GM19239 (cell line): ENCODE results near the gene MDH2.
"Not testable (repeated sequence)": the region's sequence is repeated elsewhere in the genome, so short reads cannot be mapped to it uniquely, and the experiment has no call there.

Experiments used
- DNase-seq: peaks from one replicate; pipeline ENCODE4 v3.0.0; 2011; ENCODE audit warnings: low spot score; ENCODE audit not compliant: insufficient read length
- FAIRE-seq: peaks from 2 replicates; lab custom pipeline; 2011; peaks lifted over from hg19 to GRCh38; lab: Jason Lieb, UNC

Gene MDH2

DNA sequence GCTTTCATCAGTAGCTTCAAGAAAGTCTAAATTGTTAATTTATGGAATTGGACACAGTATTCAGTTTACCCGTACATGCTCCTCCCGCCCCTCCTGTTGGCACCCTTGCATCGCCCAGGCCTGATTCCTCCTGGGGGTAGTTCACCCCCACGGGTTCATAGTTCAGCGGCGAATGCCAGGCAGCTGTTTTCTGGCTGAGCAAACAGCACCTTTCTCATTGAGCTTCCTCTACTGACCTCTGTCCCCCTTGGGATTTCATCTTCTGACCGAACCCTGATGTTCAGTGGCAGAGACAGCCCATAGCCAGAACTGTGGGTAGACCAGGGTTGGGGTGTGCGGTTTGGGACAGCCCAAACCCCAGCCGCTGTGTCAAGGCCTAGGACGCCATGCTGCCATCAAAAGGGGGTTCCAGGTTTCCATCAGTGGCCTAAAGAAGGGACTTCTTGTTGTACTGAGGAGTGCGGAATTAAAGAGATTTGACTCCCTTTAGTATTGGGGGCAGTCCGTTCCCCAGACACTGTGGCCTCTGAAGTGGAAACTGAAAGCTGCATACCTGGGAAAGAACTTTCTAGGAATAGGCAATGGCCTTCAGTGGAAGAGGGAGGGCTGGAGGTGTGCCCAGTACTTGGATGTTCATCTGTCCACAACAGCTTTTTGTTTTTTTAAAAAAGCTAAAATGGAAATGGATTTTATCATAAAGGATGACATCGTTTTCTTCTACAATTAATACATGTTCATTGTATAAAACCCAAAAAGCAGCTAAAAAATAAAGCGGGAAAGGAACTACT lies 19.0 kb downstream of the MDH2 start:
- no peak for FAIRE-seq
- DNase-seq: no peak

DNA sequence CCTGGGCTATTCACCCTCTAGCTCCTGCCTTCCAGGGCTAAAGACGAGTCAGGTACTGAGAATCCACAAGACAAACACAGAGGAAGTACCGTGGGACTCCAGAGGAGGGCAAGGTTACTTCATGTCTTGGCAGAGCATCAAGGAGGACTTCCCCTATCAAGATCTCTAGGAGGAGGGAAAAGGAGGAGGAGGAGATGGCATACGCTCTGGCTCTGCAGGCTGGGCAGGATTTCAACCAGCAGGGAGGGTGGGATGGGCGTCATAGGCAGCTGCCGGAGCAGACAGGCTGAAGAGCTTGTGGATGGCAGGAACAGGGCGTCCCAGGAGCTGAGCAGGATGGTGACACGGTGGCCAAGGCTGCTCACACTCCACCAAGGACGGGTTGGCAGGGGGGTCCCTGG lies 21.3 kb downstream of the MDH2 start:
- DNase-seq: no peak
- FAIRE-seq: no peak

DNA sequence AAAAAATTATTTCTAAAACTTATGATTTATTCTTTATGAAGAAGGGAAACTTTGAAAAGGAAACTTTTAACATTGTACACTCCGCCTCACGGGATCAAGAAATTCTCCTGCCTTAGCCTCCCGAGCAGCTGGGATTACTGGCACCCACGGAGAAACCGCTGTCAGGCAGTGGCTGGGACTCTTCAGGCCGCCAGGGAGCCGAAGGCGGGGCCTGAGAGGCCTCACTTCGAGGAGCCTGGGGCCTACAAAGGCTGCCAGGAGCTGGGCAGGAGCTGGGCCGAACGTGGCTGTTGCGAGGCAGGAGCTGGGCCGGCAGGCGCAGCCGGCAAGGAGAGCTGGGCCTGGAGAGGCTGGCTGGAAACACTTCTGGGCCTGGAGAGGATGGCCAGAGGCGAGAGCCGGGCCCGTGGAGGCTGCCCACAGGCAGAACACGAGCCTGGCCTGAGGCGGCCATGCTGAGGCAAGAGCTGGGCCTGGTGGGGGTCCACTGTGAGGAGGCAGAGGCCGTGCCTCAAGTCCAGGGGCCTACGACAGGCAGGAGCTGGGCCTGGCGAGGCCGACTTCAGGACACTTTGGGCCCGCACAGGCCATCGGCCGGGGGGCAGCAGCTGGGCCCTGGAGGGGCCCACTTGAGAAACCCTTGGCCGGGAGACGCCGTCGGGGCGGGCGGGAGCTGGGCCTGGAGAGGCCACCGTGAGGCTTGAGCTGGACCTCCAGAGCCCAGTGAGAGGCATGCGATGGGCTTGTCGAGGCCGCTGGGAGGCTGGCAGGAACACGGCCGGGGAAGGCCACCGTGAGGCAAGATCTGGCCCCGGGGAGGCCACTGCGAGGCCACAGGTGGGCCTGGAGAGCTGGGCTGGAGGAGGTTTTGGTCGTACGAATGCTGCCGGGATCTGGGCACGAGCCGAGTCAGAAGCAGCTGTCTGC lies 23.7 kb downstream of the MDH2 start:
- DNase-seq (no peak), FAIRE-seq (no peak)

DNA sequence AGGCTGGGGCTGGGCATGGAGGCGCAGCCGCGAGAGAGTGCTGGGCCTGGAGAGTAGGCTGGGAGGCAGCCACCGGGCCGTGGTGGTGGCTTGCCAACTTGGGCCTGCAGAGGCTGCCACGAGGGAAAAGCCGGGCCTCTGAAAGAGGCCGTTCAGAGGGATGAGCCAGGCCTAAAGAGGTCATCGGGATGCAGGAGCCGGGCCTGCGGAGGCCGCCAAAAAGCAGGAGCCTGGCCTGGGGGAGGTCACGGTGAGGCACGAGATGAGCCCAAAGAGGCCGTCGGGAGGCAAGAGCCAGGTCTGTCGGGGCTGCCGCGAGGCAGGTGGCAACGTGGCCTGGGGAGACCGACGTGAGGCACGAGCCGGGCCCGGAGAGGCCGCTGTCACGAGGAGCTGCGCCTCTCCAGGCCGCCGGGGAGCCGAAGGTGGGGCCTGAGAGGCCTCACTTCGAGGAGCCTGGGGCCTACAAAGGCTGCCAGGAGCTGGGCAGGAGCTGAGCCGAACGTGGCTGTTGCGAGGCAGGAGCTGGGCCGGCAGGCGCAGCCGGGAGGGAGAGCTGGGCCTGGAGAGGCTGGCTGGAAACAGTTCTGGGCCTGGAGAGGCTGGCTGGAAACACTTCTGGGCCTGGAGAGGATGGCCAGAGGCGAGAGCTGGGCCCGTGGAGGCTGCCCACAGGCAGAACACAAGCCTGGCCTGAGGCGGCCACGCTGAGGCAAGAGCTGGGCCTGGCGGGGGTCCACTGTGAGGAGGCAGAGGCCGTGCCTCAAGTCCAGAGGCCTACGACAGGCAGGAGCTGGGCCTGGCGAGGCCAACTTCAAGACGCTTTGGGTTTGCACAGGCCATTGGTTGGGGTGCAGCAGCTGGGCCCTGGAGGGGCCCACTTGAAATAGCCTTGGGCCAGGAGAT lies 24.6 kb downstream of the MDH2 start:
- FAIRE-seq (no peak), DNase-seq (no peak)

DNA sequence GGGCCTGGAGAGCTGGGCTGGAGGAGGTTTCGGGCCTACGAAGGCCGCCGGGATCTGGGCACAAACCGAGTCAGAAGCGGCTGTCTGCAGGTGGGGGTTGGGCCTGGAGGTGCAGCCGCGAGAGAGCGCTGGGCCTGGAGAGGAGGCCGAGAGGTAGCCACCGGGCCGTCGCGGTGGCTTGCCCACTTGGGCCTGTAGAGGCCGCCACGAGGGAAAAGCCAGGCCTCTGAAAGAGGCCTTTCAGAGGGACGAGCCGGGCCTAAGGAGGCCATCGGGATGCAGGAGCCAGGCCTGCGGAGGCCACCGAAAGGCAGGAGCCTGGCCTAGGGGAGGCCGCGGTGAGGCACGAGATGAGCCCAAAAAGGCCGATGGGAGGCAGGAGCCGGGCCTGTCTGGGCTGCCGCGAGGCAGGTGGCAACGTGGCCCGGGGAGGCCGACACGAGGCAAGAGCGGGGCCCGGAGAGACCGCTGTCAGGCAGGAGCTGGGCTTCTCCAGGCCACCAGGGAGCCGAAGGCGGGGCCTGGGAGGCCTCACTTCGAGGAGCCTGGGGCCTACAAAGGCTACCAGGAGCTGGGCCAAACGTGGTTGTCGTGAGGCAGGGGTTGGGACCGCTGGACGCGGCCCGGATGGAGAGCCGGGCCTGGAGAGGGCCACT lies 25.6 kb downstream of the MDH2 start:
- DNase-seq (no peak), FAIRE-seq (no peak)

DNA sequence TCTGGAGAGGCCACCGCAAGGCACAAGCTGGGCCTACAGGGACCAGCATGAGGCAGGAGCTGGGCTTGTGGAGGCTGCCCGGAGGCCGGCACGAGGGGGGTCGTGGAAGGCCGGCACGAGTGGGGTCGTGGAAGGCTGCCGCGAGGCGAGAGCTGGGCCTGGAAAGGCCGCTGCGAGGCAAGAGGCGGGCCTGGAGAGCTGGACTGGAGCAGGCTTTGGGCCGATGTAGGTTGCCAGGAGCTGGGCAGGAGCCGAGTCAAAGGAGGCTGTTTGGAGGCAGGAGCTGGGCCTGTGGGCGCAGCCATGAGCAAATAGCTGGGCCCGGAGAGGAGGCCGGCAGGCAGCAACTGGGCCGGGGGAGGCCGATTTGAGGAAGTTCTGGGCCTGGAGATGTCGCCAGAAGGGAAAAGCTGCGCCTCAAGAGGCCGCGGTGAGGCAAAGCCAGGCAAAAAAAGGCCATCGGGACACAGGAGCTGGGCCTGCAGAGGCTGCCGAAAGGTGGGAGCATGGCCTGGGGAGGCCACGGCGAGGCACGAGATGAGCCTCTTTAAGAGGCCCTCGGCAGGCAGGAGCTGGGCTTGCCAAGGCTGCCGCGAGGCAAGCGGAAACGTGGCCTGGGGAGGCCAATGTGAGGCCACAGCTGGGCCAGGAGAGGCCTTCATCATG lies 26.5 kb downstream of the MDH2 start:
- DNase-seq: no peak
- FAIRE-seq: no peak

DNA sequence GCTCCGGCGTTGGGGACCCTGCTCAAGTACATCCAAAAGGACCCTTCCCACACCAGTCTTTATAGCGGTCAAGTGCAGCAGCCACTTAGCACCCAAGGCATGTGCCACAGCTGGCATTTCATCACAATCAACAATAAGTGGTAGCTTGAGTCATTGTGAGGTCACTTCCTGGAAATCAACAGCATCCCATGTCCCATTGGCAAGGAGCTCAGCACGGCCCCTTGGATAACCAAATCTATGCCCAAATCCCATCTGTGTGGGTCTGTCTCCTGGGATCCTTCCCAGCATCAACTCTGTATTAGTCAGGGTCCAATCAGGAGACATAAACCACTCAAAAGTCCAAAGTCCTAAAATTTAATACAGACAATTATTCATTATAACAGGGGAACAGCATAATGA lies 27.1 kb downstream of the MDH2 start:
- no peak for DNase-seq
- FAIRE-seq: no peak

DNA sequence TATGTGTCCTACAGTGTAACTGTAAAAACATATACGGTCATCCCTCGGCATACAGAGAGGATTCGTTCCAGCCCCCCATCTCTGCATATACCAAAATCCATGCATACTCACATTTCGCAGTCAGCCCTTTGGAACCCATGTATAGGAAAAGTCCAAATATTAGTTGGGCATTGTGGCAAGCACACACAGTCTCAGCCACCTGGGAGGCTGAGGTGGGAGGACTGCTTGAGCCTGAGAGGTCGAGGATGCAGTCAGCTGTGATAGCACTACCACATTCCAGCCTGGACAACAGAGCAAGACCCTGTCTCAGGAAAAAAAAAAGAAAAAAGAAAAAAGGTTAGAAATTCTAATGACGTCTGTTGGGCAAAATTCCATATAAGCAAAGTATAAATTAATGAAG lies 29.1 kb downstream of the MDH2 start:
- DNase-seq (no peak), FAIRE-seq (no peak)

DNA sequence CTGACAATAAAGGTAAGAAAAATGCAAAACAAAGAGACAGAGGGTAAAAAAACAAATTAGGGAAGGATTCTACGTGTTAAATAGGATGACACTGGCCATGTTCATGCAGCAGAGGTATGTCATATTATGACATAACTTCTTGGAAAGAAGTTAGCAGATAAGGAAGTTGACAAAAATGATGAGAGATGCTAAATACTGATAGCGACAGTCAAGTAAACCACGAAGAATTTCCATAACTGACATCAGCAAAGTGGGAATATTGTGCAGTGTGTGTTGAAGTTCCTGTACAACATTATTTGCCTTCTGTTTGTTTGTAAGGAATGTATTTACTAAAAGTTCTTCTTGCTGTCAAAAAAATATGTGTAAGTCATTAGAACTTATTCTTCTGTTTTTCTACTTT lies 29.5 kb downstream of the MDH2 start:
- DNase-seq (no peak), FAIRE-seq (no peak)

DNA sequence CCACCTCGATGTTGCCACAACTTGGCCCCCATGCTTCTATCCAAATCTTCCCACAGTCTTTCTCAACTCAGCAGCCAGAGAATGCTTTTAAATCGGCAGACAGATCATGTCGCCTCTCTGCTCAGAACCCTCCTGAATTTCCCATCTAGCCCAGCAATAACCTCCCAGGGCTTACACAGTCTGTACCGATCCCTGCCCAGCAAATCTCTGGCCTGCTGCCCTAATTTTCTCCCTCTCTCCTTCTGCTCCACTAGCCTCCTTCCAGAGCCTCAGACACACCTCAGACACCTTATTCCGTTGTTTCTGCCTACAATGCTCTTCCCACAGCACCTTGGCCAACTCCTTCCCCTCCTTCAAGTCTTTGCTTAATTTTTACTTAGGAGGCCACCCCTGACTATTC lies 32.3 kb downstream of the MDH2 start:
- FAIRE-seq (no peak), DNase-seq (no peak)

DNA sequence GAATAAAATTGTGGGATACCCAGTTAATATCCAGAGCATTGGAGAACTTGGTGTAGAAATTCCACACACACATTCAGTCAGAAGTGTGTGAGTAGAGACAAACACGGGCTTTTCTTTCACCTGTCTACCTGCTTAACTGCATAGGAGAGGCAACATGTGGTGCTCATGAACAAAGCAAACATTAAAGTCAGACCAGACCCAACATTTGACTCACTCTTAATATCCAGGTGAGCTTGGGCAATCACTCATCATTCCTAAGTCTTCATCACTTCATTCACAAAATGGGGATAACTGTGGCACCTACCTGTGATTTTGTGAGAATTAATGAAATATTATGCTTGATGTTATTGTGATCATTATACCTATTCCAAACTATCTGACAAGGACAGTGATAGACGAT lies 36.2 kb downstream of the MDH2 start:
- not testable (repeated sequence) for FAIRE-seq, DNase-seq

DNA sequence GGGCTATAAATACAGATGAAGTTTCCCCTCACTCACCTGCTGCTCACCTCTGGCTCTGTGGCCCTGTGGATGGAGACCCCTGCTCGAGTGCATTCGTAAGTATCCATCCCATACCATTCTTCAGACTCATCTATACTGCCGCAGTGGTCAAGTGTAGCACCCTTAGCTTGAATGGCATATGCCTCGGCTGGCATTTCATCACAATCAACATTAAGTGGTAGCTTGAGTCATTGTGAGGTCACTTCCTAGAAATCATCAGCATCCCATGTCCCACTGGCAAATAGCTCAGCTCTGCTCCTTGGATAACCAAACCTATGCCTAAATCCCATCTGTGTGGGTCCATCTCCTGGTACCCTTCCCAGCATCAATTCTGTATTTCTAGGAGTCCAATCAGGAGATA lies 38.2 kb downstream of the MDH2 start:
- DNase-seq: no peak
- FAIRE-seq: no peak

DNA sequence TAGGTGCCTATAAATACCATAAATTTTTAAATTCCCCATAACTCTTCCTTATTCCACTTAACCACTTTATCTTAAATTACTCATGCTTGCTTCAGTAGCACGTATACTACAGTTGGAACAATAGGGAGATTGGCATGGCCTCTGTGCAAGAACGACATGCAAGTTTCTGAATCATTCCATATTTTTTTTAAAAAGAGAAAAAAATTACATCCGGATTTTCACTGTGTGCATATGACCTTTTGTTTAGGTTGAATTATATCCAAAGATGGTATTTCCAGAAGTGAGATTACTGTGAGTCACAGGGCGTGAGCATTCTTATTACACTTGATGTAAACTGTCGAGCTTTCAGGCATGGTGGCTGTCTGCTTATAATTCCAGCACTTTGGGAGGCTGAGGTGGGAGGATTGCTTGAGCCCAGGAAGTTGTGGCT lies 39.5 kb downstream of the MDH2 start:
- DNase-seq, FAIRE-seq: not testable (repeated sequence)

DNA sequence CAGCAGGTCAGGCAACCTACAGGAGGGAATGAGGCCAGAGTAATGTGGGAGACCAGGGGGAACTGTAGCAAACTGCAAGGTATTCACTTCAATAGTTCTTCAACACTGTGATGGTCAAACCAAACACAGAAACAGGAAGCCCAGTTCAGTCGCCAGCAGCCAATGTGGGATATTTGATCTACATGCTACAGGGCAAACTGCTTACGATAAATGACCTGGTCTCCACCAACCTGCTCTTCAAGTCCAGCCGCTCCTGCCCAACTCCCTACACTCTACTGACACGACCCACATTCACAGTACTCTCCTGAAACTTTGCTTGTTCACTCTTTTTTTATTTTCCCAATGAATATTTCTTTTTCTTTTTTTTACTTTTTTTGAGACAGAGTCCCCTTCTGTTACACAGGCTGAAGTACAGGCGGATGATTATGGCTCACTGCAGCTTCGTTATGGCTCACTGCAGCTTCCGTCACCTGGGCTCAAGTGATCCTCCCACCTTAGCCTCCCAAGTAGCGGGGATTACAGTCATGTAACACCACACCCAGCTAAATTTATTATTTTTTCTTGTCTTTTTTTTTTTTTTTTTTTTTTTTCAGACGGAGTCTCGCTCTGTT lies 42.1 kb downstream of the MDH2 start:
- DNase-seq: no peak
- FAIRE-seq: no peak

DNA sequence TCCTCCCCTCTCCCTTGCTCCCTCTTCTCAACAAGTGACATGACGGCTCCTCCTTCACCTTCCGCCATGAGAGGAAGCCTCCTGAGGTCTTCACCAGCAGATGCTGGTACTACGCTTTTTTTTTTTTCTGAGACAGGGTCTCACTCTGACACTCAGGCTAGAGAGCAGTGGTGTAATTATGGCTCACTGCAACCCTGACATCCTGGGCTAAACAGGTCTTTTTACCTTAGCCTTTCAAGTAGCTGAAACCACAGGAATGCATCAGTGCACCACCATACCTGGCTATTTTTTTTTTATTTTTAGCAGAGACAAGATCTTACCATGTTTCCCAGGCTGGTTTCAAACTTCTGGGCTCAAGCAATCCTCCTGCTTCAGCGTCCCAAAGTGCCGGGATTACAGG lies 43.6 kb downstream of the MDH2 start:
- no peak for FAIRE-seq
- DNase-seq: no peak

DNA sequence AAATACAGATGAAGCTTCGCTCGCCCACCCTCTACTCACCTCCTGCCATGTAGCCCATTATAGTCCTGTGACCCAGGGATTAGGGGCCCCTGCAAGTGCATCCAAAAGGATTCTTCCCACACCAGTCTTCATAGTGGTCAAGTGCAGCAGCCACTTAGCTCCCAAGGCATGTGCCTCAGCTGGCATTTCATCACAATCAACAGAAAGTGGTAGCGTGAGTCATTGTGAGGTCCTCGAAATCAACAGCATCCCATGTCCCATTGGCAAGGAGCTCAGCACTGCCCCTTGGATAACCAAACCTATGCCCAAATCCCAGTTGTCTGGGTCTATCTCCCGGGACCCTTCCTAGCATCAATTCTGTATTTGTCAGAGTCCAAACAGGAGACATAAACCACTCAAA lies 45.6 kb downstream of the MDH2 start:
- not testable (repeated sequence) for DNase-seq, FAIRE-seq

DNA sequence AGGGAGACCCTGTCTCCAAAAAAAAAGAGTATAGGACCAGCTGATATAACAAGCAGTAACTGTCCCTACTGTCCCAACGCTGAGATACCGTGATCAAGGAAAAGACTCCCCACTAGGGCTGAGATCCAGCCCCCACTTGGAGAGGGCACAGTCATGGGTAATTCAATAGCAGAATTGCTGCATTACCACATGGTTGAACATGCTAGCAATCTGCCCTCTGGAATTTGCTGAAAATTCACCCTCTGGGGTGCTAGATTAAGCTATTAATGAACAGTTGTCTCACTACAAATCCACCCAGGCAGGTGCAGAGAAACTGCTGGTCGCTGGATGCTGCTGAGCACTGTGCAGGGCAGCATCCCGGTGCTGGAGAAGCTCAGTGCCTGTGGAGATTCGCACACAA lies 46.4 kb downstream of the MDH2 start:
- FAIRE-seq: not testable (repeated sequence)

DNA sequence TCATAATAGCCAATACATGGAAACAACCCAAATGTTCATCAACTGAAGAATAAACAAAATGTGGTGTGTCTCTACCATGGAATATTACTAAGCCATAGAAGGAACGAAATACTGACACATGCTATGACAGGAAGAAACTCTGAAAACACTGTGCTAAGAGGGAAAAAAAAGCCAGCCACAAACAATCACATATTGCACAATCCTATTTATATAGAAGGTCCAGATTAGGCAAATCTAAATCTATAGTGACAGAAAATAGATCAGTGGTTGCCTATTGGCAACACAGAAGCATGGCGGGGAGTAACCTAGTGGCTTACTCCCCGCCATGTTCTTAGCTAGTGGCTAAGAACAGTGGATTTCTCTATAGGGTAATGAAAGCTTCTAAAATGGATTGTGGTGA lies 48.0 kb downstream of the MDH2 start:
- DNase-seq: no peak
- FAIRE-seq: no peak

More for the DNA sequence above, 46.4 kb downstream of the MDH2 start:
- not testable (repeated sequence) for DNase-seq
